ENCODE measurements around the gene NRXN3. TPM values are rescaled to one million over a fixed set of nuclear protein-coding genes. Genes with fewer than 3 reads are reported as not detected.
A peak's percentile ranks its signal among the peaks of the same experiment; 100 is the strongest.
"Not testable (repeated sequence)": the region's sequence is repeated elsewhere in the genome, so short reads cannot be mapped to it uniquely, and the experiment has no call there.

Gene NRXN3
- total RNA-seq, 1 experiment from 2014 or later = 0.02 TPM

- DNase-seq = no peak
- H3K4me3 ChIP-seq = no peak overlapping the region
- H3K4me1 ChIP-seq = no peaks in the 10 kb centered on the region
- H3K27me3 ChIP-seq = no peaks in the 10 kb centered on the region
- H3K27ac ChIP-seq = no peak overlapping the region
- H3K36me3 ChIP-seq = no peaks in the 10 kb centered on the region
- H3K9me3 ChIP-seq (replicated peaks) = no peaks in the 10 kb centered on the region
Measured at GRCh38 chr14:78455896-78456435, 285.8 kb downstream of the NRXN3 start.

GRCh38 chr14:78469947-78470346 is 299.8 kb downstream of the NRXN3 start:
- no peaks in the 10 kb centered on the region for H3K9me3 ChIP-seq (replicated peaks)
- no peak overlapping the region for H3K27ac ChIP-seq
- H3K27me3 ChIP-seq = no peaks in the 10 kb centered on the region
- H3K36me3 ChIP-seq = no peaks in the 10 kb centered on the region
- no peaks in the 10 kb centered on the region for H3K4me1 ChIP-seq
- no peak overlapping the region for H3K4me3 ChIP-seq
- DNase-seq = no peak

- DNase-seq = no peak
- no peaks in the 10 kb centered on the region for H3K9me3 ChIP-seq (replicated peaks)
- H3K27ac ChIP-seq = no peak overlapping the region
- no peak overlapping the region for H3K4me3 ChIP-seq
- H3K36me3 ChIP-seq = no peaks in the 10 kb centered on the region
- H3K4me1 ChIP-seq = no peaks in the 10 kb centered on the region
- H3K27me3 ChIP-seq = no peaks in the 10 kb centered on the region
Measured at GRCh38 chr14:78479127-78479780, 309.1 kb downstream of the NRXN3 start.

GRCh38 chr14:78484028-78484427 is 313.9 kb downstream of the NRXN3 start:
- Histone ChIP-seq H3K4me1 (no peaks in the 10 kb centered on the region), H3K4me3 (no peak overlapping the region)
- DNase-seq = no peak

DNA sequence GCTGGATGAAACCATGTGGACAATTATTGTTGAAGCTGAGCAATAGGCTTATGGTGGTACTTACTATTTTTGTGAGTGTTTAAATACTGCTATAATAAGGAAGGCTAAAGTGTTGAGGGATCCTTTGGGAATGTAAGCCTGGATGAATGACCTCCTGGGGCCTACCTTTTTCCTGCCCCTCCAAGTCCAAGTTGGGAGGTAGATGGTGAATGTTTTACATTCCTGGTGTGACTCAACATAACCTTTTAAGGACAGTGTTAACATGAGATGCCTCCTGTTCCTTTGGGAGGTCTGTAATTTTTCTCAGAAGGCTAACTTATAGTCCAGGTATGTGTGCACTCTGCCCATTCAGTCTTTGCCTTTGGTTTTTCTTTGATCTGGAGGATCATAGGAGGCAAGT is 315.9 kb downstream of the NRXN3 start:
- Histone ChIP-seq H3K4me3 (no peak overlapping the region), H3K9me3 (replicated peaks) (no peaks in the 10 kb centered on the region), H3K4me1 (no peaks in the 10 kb centered on the region), H3K36me3 (no peaks in the 10 kb centered on the region), H3K27me3 (no peaks in the 10 kb centered on the region), H3K27ac (no peak overlapping the region)
- DNase-seq = no peak

More at GRCh38 chr14:78484028-78484427, 313.9 kb downstream of the NRXN3 start:
- Histone ChIP-seq H3K27me3 (no peaks in the 10 kb centered on the region), H3K36me3 (no peaks in the 10 kb centered on the region), H3K9me3 (replicated peaks) (no peaks in the 10 kb centered on the region), H3K27ac (no peak overlapping the region)

GRCh38 chr14:78486621-78487020 is 316.4 kb downstream of the NRXN3 start:
- no peaks in the 10 kb centered on the region for H3K9me3 ChIP-seq (replicated peaks)
- no peaks in the 10 kb centered on the region for H3K4me1 ChIP-seq
- no peaks in the 10 kb centered on the region for H3K36me3 ChIP-seq
- H3K27me3 ChIP-seq = no peaks in the 10 kb centered on the region
- no peak overlapping the region for H3K4me3 ChIP-seq
- no peak for DNase-seq
- no peak overlapping the region for H3K27ac ChIP-seq

DNA sequence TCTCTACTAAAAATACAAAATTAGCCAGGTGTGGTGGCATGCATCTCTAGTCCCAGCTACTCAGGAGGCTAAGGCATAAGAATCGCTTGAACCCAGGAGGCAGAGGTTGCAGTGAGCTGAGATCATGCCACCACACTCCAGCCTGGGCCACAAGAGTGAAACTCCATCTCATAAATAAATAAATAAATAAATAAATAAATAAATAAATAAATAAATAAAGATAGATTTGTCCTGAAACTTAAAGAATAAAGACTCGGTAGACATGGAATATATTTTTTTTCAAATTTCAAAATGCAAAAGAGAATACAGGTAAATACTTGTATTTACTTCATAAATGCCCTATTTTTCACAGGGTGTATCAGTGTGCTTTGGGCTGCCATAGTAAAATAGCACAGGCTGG is 317.4 kb downstream of the NRXN3 start:
- not testable (repeated sequence) for H3K4me3 ChIP-seq; DNase-seq; H3K9me3 ChIP-seq (replicated peaks); H3K4me1 ChIP-seq; H3K36me3 ChIP-seq; H3K27me3 ChIP-seq; H3K27ac ChIP-seq

GRCh38 chr14:78488938-78489337 is 318.8 kb downstream of the NRXN3 start:
- no peaks in the 10 kb centered on the region for H3K36me3 ChIP-seq
- peaks cover 7% of the 10 kb centered on the region; the same call in 1 of the 2 replicates for H3K27me3 ChIP-seq
- H3K4me1 ChIP-seq = no peaks in the 10 kb centered on the region
- no peak for DNase-seq
- no peak overlapping the region for H3K27ac ChIP-seq
- no peaks in the 10 kb centered on the region for H3K9me3 ChIP-seq (replicated peaks)
- no peak overlapping the region for H3K4me3 ChIP-seq

DNA sequence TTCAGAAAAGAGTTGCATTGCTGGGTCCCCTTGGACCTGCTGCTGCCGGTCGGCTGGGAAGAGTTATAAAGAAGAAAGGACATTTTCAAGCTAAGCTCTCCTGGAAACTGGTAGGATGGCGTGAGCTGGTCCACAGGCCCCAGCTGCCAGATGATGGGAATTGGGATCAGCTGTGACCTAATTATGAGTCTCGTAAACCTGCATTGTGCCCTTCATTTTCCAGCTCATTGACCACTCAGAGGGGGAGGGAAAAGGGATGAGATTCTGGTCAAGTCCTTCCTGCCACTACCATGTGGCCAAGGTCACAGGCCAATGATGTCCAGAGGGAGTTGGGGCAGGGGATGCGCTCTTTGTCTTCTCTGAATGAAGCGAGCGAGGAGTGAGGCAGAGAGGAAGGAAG is 320.9 kb downstream of the NRXN3 start:
- Histone ChIP-seq H3K4me1 (no peaks in the 10 kb centered on the region), H3K4me3 (no peak overlapping the region)
- DNase-seq = no peak

GRCh38 chr14:78498062-78498595 is 328.0 kb downstream of the NRXN3 start:
- Histone ChIP-seq H3K9me3 (replicated peaks) (no peaks in the 10 kb centered on the region), H3K27ac (no peak overlapping the region), H3K4me3 (no peak overlapping the region), H3K36me3 (no peaks in the 10 kb centered on the region), H3K4me1 (no peaks in the 10 kb centered on the region), H3K27me3 (no peaks in the 10 kb centered on the region)
- DNase-seq = no peak

More for the DNA sequence above, 320.9 kb downstream of the NRXN3 start:
- Histone ChIP-seq H3K36me3 (no peaks in the 10 kb centered on the region), H3K27ac (no peak overlapping the region), H3K9me3 (replicated peaks) (no peaks in the 10 kb centered on the region), H3K27me3 (peaks cover 7% of the 10 kb centered on the region; the same call in 1 of the 2 replicates)

GRCh38 chr14:78501909-78502308 is 331.7 kb downstream of the NRXN3 start:
- no peak overlapping the region for H3K27ac ChIP-seq
- no peak overlapping the region for H3K4me3 ChIP-seq
- no peaks in the 10 kb centered on the region for H3K4me1 ChIP-seq
- DNase-seq = no peak
- H3K9me3 ChIP-seq (replicated peaks) = no peaks in the 10 kb centered on the region
- H3K27me3 ChIP-seq = no peaks in the 10 kb centered on the region
- H3K36me3 ChIP-seq = no peaks in the 10 kb centered on the region

- H3K4me1 ChIP-seq = no peaks in the 10 kb centered on the region
- H3K27me3 ChIP-seq = no peaks in the 10 kb centered on the region
- no peak overlapping the region for H3K4me3 ChIP-seq
- no peaks in the 10 kb centered on the region for H3K36me3 ChIP-seq
- no peak for DNase-seq
- no peaks in the 10 kb centered on the region for H3K9me3 ChIP-seq (replicated peaks)
- H3K27ac ChIP-seq = no peak overlapping the region
Measured at GRCh38 chr14:78508023-78508422, 337.9 kb downstream of the NRXN3 start.

DNA sequence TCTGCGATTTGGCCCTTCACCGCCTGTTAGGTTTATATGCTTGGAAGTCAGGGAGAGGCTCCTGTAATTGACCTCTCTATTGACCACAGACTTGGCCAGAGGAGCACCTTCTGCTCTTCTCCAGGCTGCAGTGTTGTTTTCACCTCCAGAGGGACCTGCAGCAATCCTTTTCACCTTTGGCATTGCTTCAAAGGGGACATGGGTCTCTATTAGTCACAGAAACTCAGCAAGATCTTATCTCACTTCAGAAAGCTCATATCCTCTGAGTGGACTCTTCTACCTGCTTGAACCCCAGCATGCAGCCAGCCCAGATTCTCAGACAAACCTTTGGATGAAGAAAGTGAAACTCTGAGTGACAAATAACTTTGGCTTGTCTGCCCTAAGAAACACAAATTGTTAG is 339.3 kb downstream of the NRXN3 start:
- DNase-seq = no peak
- no peaks in the 10 kb centered on the region for H3K4me1 ChIP-seq
- H3K36me3 ChIP-seq = no peaks in the 10 kb centered on the region
- H3K9me3 ChIP-seq (replicated peaks) = no peaks in the 10 kb centered on the region
- no peak overlapping the region for H3K27ac ChIP-seq
- H3K27me3 ChIP-seq = no peaks in the 10 kb centered on the region
- H3K4me3 ChIP-seq = no peak overlapping the region

DNA sequence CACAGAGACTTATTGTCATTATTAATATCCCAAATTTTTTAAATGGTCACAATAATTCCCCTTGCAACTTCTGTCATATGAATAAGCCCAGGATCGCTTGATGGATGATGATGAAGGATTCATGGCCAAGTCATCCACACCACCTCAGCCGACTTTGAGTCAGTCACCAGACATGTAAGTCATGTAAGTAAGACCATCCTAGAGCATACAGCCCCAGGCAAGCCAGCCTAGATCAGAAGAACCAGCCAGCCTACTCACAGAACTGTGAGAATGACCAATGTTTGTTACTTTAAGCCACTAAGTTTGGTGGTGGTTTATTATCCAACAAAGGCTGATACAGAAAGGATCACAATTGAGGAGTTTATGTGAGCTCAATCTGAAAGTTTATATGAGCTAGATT is 341.8 kb downstream of the NRXN3 start:
- Histone ChIP-seq H3K27me3 (no peaks in the 10 kb centered on the region), H3K36me3 (no peaks in the 10 kb centered on the region), H3K9me3 (replicated peaks) (no peaks in the 10 kb centered on the region), H3K4me3 (no peak overlapping the region), H3K4me1 (no peaks in the 10 kb centered on the region), H3K27ac (no peak overlapping the region)
- no peak for DNase-seq

DNA sequence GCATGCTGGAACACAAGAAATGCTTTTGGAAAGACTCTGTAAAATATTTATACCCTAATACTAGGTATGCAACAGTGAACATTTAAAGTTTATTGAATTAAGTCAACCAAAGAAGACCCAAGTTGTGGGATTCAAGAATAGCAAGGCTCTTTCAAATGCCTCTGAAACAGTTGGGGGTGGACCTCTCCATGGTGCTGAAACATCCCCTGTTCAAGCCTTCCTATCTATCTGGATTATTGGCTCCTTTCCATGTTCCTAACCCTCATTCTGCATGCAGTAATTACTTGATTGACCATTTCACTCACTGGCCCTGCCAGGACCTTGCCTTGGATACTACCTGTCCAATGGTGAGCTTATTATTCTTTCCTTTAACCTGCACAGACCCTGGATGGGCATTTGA is 349.7 kb downstream of the NRXN3 start:
- Histone ChIP-seq H3K4me3 (no peak overlapping the region), H3K4me1 (no peaks in the 10 kb centered on the region), H3K27ac (no peak overlapping the region), H3K9me3 (replicated peaks) (no peaks in the 10 kb centered on the region), H3K36me3 (no peaks in the 10 kb centered on the region), H3K27me3 (no peaks in the 10 kb centered on the region)
- peak; percentile 47 to 71 for DNase-seq

DNA sequence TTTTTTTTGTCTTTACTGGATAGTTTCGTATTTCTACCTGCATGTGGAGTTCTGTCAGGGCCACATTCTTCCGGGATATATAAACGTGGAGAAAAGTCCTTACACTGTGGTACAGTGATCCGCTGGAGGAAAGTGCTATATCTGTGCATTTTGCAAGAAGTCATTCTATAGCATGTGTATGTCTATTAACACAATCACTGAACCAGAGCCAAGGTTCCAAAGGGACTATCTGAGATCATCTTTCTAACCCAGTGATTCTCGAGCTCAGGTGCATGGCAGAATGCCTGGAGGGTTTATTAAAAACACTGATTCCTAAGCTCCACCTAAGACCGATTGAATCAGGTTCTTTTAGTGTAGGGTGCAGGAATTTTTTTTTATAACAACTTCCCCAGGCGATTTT is 354.0 kb downstream of the NRXN3 start:
- no peaks in the 10 kb centered on the region for H3K27me3 ChIP-seq
- H3K27ac ChIP-seq = no peak overlapping the region
- DNase-seq = no peak
- no peaks in the 10 kb centered on the region for H3K9me3 ChIP-seq (replicated peaks)
- H3K36me3 ChIP-seq = no peaks in the 10 kb centered on the region
- H3K4me3 ChIP-seq = no peak overlapping the region
- no peaks in the 10 kb centered on the region for H3K4me1 ChIP-seq

All from SJCRH30 (cell line).